ENCODE results near the gene RSRC1. TPM values are rescaled to one million over a fixed set of nuclear protein-coding genes. Genes with fewer than 3 reads are reported as not detected.

RSRC1 gene
- total and polyA plus RNA-seq, 2 of the 13 experiments (the other 11 are each of a cell fraction or from before 2014, with no cell fraction given) = 4.9 to 63.0 TPM

DNA sequence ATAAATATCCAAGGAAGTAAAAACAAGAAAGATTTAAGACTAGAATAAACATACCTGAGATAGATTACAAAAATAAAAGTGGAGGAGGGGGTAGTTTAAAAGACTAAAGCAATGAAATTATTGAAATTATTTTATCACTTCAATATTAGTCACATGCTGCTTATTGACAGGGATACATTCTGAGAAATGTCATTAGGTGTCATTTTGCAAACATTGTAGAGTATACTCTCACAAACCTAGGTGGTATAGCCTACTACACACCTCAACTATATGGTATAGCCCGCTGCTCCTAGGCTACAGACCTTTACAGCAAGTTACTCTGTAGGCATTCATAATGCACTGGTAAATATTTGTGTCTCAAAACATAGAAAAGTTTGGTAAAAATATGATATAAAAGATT, 384.0 kb downstream of the RSRC1 start:
- in situ Hi-C loops (cut with HindIII; ENCODE audit: extremely low pct_ligation_motif_present, low pct_unique_long_range_greater_than_20kb) = no loop called here

More for the DNA sequence above, 384.0 kb downstream of the RSRC1 start:
- Histone ChIP-seq H4K20me1 (ENCODE audit: insufficient read depth, low read length) (no peaks in the 10 kb centered on the region), H3K27me3 (ENCODE audit: control insufficient read depth in 1 of 2, insufficient read depth in 2 of 2, low read length in 2 of 2) (no peaks in the 10 kb centered on the region), H3K9ac (ENCODE audit: insufficient read depth, low read depth, low read length) (no peak overlapping the region), H3K36me3 (replicated peaks in 1 of 2; ENCODE audit: control insufficient read depth in 1 of 2, insufficient read depth in 2 of 2, low read length in 2 of 2) (no peaks in the 10 kb centered on the region), H2AFZ (ENCODE audit: low read length) (no peak overlapping the region), H3K4me1 (ENCODE audit: insufficient read depth, low read length) (no peaks in the 10 kb centered on the region), H3K4me3 (replicated peaks in 1 of 3; ENCODE audit: insufficient read depth in 1 of 3, low read depth in 2 of 3, low read length in 3 of 3) (no peak overlapping the region), H3K79me2 (ENCODE audit: insufficient read depth, low read length) (no peaks in the 10 kb centered on the region), H3K9me3 (ENCODE audit: low read length) (peaks cover 3% of the 10 kb centered on the region; the same call in 1 of the 2 replicates), H3K4me2 (ENCODE audit: low read depth, low read length) (no peak overlapping the region), H3K27ac (ENCODE audit: extremely low read length, insufficient read depth, low read length) (no peak overlapping the region)
- 95% methylated on average over 1 of the region's 1 CpG for WGBS (ENCODE audit: low lambda C conversion rate)
- CTCF ChIA-PET (ENCODE audit: low intra/inter-chr PET ratio, low total read pairs) = no interaction called here
- BruUV-seq (replicated peaks) = no TSS peak
- TF ChIP-seq NR2F1 (CRISPR knock-in tag; IDR thresholded peaks at IDR 0.05) = no peak
- no peak for TF ChIP-seq ZBTB7B (CRISPR knock-in tag; IDR thresholded peaks at IDR 0.05)
- TF ChIP-seq ZNF12 (CRISPR knock-in tag; IDR thresholded peaks at IDR 0.05) = no peak
- TF ChIP-seq, protein P1, sequence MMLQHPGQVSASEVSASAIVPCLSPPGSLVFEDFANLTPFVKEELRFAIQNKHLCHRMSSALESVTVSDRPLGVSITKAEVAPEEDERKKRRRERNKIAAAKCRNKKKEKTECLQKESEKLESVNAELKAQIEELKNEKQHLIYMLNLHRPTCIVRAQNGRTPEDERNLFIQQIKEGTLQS (CRISPR knock-in tag; IDR thresholded peaks at IDR 0.05) = no peak
- TF ChIP-seq, protein P2, sequence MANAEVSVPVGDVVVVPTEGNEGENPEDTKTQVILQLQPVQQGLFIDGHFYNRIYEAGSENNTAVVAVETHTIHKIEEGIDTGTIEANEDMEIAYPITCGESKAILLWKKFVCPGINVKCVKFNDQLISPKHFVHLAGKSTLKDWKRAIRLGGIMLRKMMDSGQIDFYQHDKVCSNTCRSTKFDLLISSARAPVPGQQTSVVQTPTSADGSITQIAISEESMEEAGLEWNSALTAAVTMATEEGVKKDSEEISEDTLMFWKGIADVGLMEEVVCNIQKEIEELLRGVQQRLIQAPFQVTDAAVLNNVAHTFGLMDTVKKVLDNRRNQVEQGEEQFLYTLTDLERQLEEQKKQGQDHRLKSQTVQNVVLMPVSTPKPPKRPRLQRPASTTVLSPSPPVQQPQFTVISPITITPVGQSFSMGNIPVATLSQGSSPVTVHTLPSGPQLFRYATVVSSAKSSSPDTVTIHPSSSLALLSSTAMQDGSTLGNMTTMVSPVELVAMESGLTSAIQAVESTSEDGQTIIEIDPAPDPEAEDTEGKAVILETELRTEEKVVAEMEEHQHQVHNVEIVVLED (CRISPR knock-in tag; IDR thresholded peaks at IDR 0.05; ENCODE audit: borderline replicate concordance) = no peak
- no peak for TF ChIP-seq KDM5B (CRISPR knock-in tag; IDR thresholded peaks at IDR 0.05; ENCODE audit: borderline replicate concordance)
- TF ChIP-seq HOXD1 (CRISPR knock-in tag; IDR thresholded peaks at IDR 0.05) = no peak
- no peak for TF ChIP-seq ZNF775 (CRISPR knock-in tag; IDR thresholded peaks at IDR 0.05; ENCODE audit: borderline replicate concordance)
- TF ChIP-seq ZIK1 (CRISPR knock-in tag; IDR thresholded peaks at IDR 0.05; ENCODE audit: borderline replicate concordance, low read depth) = no peak
- no peak for TF ChIP-seq REL (CRISPR knock-in tag; conservative IDR thresholded peaks at IDR 0.05)
- no peak for TF ChIP-seq TEAD3 (CRISPR knock-in tag; optimal IDR thresholded peaks at IDR 0.05; ENCODE audit: borderline replicate concordance)
- TF ChIP-seq SIX4 (CRISPR knock-in tag; IDR thresholded peaks at IDR 0.05) = no peak
- TF ChIP-seq ATAD3A (CRISPR knock-in tag; IDR thresholded peaks at IDR 0.05) = no peak
- no peak for TF ChIP-seq RXRB (CRISPR knock-in tag; IDR thresholded peaks at IDR 0.05; ENCODE audit: borderline replicate concordance)
- no peak for TF ChIP-seq ZNF83 (CRISPR knock-in tag; IDR thresholded peaks at IDR 0.05; ENCODE audit: borderline replicate concordance)
- no peak for TF ChIP-seq DMAP1 (CRISPR knock-in tag; IDR thresholded peaks at IDR 0.05)
- TF ChIP-seq AKAP8 (CRISPR knock-in tag; IDR thresholded peaks at IDR 0.05) = no peak
- no peak for TF ChIP-seq ZNF619 (CRISPR knock-in tag; IDR thresholded peaks at IDR 0.05)
- TF ChIP-seq DNMT3B (CRISPR knock-in tag; conservative IDR thresholded peaks at IDR 0.05) = no peak
- ATAC-seq (no peak), FAIRE-seq (no peak), DNase-seq (ENCODE audit: low spot score) (no peak)
- intact Hi-C loops (cut with micrococcal nuclease; ENCODE audit: unreplicated experiment) = no loop called here
- POLR2A ChIA-PET = no interaction called here

Data from HepG2 (cell line).